A673 (cell line): ENCODE data around the gene MAGI1. TPM values are rescaled to one million over a fixed set of nuclear protein-coding genes. Genes with fewer than 3 reads are reported as not detected.

Experiments
- Bru-seq: library from RNA; stranded (reverse); fragments of 400-500 nt; gene quantifications from one replicate; lab custom pipeline; 2021; lab: Mats Ljungman, UMichigan
- BruChase-seq, 2 experiments: library from RNA; stranded (reverse); fragments of 400-500 nt; gene quantifications; one replicate each; lab custom pipeline; 2021; lab: Mats Ljungman, UMichigan
- BruUV-seq: library from RNA; stranded (reverse); fragments of 400-500 nt; replicated peaks from 2 replicates; lab custom pipeline; 2021; lab: Mats Ljungman, UMichigan
- CTCF ChIA-PET: fragments of 300-600 bp; sonication (Branson Sonifier 250); formaldehyde crosslinking; loops from one replicate; lab custom pipeline; 2022; ENCODE audit warnings: antibody characterized with exemption; lab: Charles Lee
- POLR2A ChIA-PET: fragments of 300-600 bp; sonication (Branson Sonifier 250); formaldehyde crosslinking; loops from one replicate; lab custom pipeline; 2022; ENCODE audit warnings: antibody characterized with exemption; ENCODE audit not compliant: low non-redundant PET; lab: Charles Lee
- DNase-seq: peaks from one replicate; pipeline ENCODE4 v3.0.0-alpha.2; 2015; ENCODE audit warnings: low spot score
- H3K27ac ChIP-seq: fragments of 200-600 bp; sonication (generic); 2 replicates; pipeline ENCODE4 v1.5.1; 2016; ENCODE audit warnings: mixed run types, low read depth, mild to moderate bottlenecking, mixed read lengths, antibody characterized with exemption, low read length; ENCODE audit not compliant: poor library complexity, severe bottlenecking
- H3K27me3 ChIP-seq: fragments of 200-600 bp; sonication (generic); replicated peaks from 2 replicates; pipeline ENCODE4 v1.6.1; 2017; ENCODE audit warnings: mixed run types, low read depth, mild to moderate bottlenecking, mixed read lengths, antibody characterized with exemption, low read length; ENCODE audit not compliant: insufficient read depth, poor library complexity
- H3K36me3 ChIP-seq: fragments of 200-600 bp; sonication (generic); 2 replicates; pipeline ENCODE4 v1.6.1; 2016; ENCODE audit warnings: mixed run types, mild to moderate bottlenecking, mixed read lengths, antibody characterized with exemption, low read length; ENCODE audit not compliant: insufficient read depth, poor library complexity, severe bottlenecking
- H3K4me1 ChIP-seq: fragments of 200-600 bp; sonication (generic); 2 replicates; pipeline ENCODE4 v1.6.1; 2017; ENCODE audit warnings: mixed run types, mild to moderate bottlenecking, mixed read lengths, antibody characterized with exemption, low read length; ENCODE audit not compliant: insufficient read depth, poor library complexity, severe bottlenecking
- H3K4me3 ChIP-seq: fragments of 200-600 bp; sonication (generic); 2 replicates; pipeline ENCODE4 v1.5.1; 2016; ENCODE audit warnings: low read depth, mixed run types, mild to moderate bottlenecking, mixed read lengths, low read length; ENCODE audit not compliant: poor library complexity, severe bottlenecking
- H3K9me3 ChIP-seq: fragments of 200-600 bp; sonication (generic); 2 replicates; pipeline ENCODE4 v1.6.1; 2016; ENCODE audit warnings: mixed run types, low read depth, mild to moderate bottlenecking, mixed read lengths, antibody characterized with exemption, low read length; ENCODE audit not compliant: poor library complexity, severe bottlenecking
- CTCF ChIP-seq: fragments of 300-800, 200-600 bp; sonication (generic); conservative IDR thresholded peaks from 2 replicates; pipeline ENCODE4 v1.5.1; 2017; ENCODE audit warnings: low read depth, mild to moderate bottlenecking, antibody characterized with exemption, low read length, moderate library complexity, mixed read lengths
- EZH2 ChIP-seq: fragments of 200-600 bp; sonication (generic); IDR thresholded peaks from 2 replicates; pipeline ENCODE4 v1.6.1; 2017; ENCODE audit warnings: borderline replicate concordance, low read depth, mild to moderate bottlenecking, mixed read lengths, antibody characterized with exemption, low read length; ENCODE audit not compliant: poor library complexity, severe bottlenecking
- intact Hi-C: fragments of 100-400 bp; cut with micrococcal nuclease; formaldehyde crosslinking; loops from one replicate; pipeline ENCODE4 v1.10.0; 2022; ENCODE audit not compliant: unreplicated experiment
- long read RNA-seq: library from polyadenylated mRNA; stranded (forward); transcript quantifications from one replicate; pipeline ENCODE4 v2.0.0, GENCODE V29; 2022
- total RNA-seq: library from RNA; stranded (reverse); gene quantifications from 2 replicates; pipeline ENCODE4 v1.2.3, GENCODE V29; 2021

The MAGI1 gene
- 30.5 and 36.1 TPM in 2 replicates for total RNA-seq
- Bru-seq, nascent RNA, result percentile 81 among the genes with signal in this experiment
- percentile 79 among the genes with signal in this experiment for BruChase-seq, experiment 1, labeled RNA remaining after a 2-hour chase
- BruChase-seq, experiment 2, labeled RNA remaining after a 6-hour chase, result percentile 79 among the genes with signal in this experiment
- long read RNA-seq, full-length matches to known transcripts, result 1 of 15 reads
- long read RNA-seq, partial matches to known transcripts, result 1 of 15 reads
- long read RNA-seq, other reads (novel, unspliced or antisense), result 13 of 15 reads

GRCh38 chr3:66038726-66039589 lies at the start of gene MAGI1:
MAGI1 (minus strand) TSS chr3:66038918; CDS start chr3:66038308, 610 bp downstream.
- Histone ChIP-seq H3K9me3 (no peaks in the 10 kb centered on the region), H3K4me3 (peak within 1 kb of the TSS; percentile 85), H3K27me3 (no peaks in the 10 kb centered on the region), H3K4me1 (no peaks in the 10 kb centered on the region), H3K27ac (peak within 1 kb of the TSS; percentile 91), H3K36me3 (no peaks in the 10 kb centered on the region)
- POLR2A ChIA-PET, result interaction anchor here (0.7 kb wide), 1 partner anchor 147 kb away, joined by 4 read pairs; no protein-coding TSS in a partner anchor
- CTCF ChIA-PET, result no interaction called here
- TF ChIP-seq EZH2 (no peak), CTCF (no peak)
- DNase-seq, result peak; percentile 91
- intact Hi-C loops, result loop anchor here (5.0 to 10.0 kb wide), 5 partner anchors 72 to 252 kb away; no protein-coding TSS in a partner anchor
- no TSS peak for BruUV-seq

GRCh38 chr3:66083784-66084213 lies 45.1 kb upstream of the MAGI1 start:
- CTCF ChIA-PET, result no interaction called here
- H3K36me3 ChIP-seq, result no peaks in the 10 kb centered on the region
- intact Hi-C loops, result no loop called here

More at GRCh38 chr3:66083784-66084213, 45.1 kb upstream of the MAGI1 start:
- H3K27me3 ChIP-seq, result no peaks in the 10 kb centered on the region
- no peaks in the 10 kb centered on the region for H3K9me3 ChIP-seq
- no peaks in the 10 kb centered on the region for H3K4me1 ChIP-seq
- no peak for DNase-seq
- H3K27ac ChIP-seq, result no peak overlapping the region
- no peak overlapping the region for H3K4me3 ChIP-seq
- POLR2A ChIA-PET, result no interaction called here
- BruUV-seq, result no TSS peak
- TF ChIP-seq EZH2 (no peak), CTCF (no peak)
